Measurements from ENCODE around the gene SRP14. TPM values are rescaled to one million over a fixed set of nuclear protein-coding genes. Genes with fewer than 3 reads are reported as not detected.

Gene SRP14
- total RNA-seq, 4 donors from 2014 or later = 237 to 371 (median 275) TPM

DNA sequence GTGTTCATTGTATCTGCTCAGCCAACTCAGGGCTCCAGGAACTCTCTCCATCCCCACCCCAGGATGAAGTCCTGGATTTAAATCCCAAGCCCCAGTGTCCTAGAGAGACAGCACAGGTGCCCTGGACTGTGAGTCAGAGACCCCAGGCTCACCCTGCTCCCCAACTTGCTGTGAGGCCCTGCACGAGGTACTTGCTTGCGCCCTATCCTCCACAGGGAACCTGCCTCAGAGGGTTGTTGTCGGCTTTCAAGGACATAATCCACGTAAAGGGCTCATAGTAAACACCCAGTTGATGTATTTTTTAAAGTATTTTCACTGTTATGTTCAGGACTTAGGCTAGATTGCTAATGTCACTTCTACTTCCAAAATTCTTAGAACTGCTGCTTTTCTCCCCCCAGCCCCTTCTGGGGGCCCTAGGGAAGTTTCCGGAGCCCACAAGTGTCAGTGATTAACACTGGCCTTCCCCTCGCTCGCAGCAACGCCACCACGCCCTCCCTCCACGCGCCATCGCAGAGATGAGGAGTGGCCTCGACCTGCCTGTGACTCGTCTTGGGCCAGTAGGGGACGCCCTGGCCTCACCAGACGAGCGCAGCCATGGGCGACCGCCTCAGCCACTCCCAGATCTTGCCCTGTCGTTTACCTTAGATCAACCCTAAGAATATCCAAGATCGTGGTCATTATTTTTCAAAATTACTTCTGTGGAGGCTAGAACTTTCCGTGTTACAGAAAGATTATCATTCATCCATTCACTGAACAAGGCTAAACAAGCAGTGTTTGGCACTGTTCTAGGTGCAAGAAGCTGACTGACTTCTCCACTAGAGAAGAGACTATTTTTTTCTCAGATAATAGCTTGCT is 6.0 kb upstream of the SRP14 start:
- TF ChIP-seq, protein P1, sequence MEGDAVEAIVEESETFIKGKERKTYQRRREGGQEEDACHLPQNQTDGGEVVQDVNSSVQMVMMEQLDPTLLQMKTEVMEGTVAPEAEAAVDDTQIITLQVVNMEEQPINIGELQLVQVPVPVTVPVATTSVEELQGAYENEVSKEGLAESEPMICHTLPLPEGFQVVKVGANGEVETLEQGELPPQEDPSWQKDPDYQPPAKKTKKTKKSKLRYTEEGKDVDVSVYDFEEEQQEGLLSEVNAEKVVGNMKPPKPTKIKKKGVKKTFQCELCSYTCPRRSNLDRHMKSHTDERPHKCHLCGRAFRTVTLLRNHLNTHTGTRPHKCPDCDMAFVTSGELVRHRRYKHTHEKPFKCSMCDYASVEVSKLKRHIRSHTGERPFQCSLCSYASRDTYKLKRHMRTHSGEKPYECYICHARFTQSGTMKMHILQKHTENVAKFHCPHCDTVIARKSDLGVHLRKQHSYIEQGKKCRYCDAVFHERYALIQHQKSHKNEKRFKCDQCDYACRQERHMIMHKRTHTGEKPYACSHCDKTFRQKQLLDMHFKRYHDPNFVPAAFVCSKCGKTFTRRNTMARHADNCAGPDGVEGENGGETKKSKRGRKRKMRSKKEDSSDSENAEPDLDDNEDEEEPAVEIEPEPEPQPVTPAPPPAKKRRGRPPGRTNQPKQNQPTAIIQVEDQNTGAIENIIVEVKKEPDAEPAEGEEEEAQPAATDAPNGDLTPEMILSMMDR (IDR thresholded peaks at IDR 0.05; ENCODE audit: low read depth) = no peak

DNA sequence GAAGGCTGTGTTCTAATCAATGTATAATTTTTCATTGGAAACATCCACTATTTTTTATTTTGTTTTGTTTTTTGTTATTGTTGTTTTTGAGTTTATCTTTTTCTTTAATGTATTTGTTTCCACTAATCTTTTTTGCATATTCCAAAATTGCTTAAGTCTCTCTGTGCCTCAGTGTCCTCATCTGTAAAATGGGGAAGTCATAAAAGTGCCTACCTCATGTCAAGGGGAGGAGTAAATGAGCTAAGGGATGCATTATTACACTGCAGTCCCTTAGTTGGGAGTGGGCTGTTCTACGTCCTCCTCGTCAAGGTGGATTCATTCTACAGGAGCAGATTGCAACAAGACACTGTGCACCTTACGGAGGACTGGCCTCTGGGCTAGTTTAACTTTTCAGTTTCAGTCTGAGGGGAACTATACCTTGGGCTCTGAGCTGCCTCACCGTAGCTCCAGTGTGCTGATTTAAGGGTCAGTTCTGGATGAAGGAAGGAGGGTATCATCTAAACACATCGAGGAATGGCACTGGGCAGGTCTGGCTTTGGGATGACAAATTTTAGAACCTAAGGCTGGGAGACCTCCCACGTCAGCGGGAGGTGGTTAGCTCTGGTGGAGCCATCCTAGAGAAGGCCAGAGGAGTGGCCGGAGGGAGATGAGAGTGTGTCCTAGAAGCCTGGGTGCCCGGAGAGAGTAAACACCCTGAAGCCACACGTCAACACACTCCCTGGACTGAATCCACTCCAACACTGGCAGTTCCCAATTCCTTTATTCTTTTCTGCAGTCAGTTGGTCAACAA is 5.1 kb upstream of the SRP14 start:
- TF ChIP-seq, protein P1 (IDR thresholded peaks at IDR 0.05; ENCODE audit: low read depth) = no peak

DNA sequence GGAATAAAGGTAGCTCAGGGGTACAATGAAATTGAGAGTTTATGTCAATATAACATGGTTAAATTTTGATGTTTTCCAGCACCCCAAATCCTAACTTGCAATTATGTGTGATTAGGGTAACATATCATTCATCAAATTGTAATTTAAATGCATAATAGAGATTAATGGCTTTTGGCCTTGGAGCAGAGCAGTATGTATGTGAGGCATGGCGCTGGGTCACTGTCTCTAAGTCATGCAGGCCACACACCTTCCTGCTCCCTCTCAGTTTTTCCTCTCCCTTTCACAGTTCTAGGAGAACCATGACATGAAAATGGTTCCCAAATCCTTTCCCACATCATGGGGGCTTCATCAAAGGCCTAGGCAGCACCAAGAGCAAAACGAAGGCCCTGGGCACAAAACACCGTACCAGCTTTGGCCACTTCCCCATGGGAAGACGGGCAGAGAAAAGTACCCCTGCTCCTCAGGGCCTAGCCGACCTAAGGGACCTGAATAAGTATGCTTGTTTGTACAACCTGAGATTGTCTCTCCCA is 3.9 kb upstream of the SRP14 start:
- TF ChIP-seq, protein P1 (IDR thresholded peaks at IDR 0.05; ENCODE audit: low read depth) = no peak

DNA sequence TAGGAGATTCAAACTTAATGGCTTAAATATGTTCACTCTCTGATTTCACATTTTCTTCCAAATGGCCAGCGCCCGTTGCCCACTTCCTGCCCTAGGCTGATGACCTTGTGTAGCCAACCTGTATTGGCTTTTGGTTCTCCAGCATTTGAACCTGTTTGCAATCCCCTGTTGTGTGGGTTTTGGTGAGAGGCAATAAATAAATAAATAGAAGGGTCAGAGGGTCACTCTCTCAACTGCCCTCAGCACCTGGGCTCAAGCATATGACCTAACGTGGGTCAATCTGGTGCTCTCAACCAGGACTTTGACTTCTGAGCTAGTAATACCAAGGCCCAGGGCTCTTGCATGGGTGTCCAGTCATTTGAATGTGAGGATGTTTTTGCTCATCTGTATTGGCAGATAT is 1.8 kb upstream of the SRP14 start:
- TF ChIP-seq, protein P1 (IDR thresholded peaks at IDR 0.05; ENCODE audit: low read depth) = no peak

DNA sequence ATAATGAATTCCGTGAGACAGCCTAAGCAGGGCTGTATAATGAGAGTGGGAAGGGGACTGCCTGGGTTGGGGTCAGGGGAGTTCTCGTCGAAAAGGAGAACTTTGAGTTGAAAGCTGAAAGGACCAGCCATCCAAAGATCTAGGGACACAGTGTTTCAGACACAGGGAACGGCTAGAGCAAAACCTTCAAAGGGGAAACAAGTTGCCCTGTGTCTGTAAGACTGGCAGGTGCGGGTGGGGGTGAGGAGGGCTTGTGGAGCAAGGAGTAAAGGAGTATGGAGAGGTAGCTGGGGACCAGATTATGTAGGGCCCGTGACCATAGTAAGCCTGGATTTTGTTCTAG is 1.3 kb upstream of the SRP14 start:
- TF ChIP-seq, protein P1 (IDR thresholded peaks at IDR 0.05; ENCODE audit: low read depth) = no peak

DNA sequence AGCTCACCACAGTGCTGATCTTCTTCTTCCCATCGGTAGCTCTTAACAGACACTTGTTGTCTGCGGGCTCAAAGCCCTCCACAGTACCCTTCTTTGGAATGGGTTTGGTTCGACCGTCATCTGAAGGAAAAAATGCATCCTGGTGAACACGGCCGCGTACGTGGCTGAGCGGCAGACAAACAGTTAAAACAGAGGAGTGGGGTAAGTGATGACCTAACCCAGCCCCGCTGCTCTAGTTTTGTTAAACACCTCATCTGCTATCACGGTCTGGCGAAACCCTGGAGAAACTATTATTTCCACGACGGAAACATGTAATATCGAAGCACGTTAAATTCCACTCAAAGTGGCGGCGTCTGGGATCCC is 725 bp downstream of the SRP14 start:
- TF ChIP-seq, protein P1 (IDR thresholded peaks at IDR 0.05; ENCODE audit: low read depth) = no peak

GRCh38 chr15:40037721-40038120 is 1.3 kb downstream of the SRP14 start:
- TF ChIP-seq, protein P1 (IDR thresholded peaks at IDR 0.05; ENCODE audit: low read depth) = no peak

Measured in subcutaneous adipose tissue (tissue), 4 donors.